Upper lobe of right lung (tissue), 1 donor: Measurements from ENCODE around the gene TRPC1. TPM values are rescaled to one million over a fixed set of nuclear protein-coding genes. Genes with fewer than 3 reads are reported as not detected.

ENCODE experiments used
- ATAC-seq: fragments of 200-7000 bp; cut with Tn5 transposase; one replicate; pipeline ENCODE4 v1.9.1; 2020; ENCODE audit warnings: mild to moderate bottlenecking, moderate library complexity
- DNase-seq: peaks from one replicate; pipeline ENCODE4 v3.0.0-alpha.2; 2020
- H3K27ac ChIP-seq: fragments of 200-600 bp; one replicate; pipeline ENCODE4 v1.8.0; 2022
- H3K27me3 ChIP-seq: fragments of 200-600 bp; one replicate; pipeline ENCODE4 v1.8.0; 2022; ENCODE audit warnings: mild to moderate bottlenecking
- H3K36me3 ChIP-seq: fragments of 200-600 bp; one replicate; pipeline ENCODE4 v1.8.0; 2022
- H3K4me1 ChIP-seq: fragments of 200-600 bp; one replicate; pipeline ENCODE4 v1.8.0; 2022
- H3K4me3 ChIP-seq: fragments of 200-600 bp; one replicate; pipeline ENCODE4 v1.8.0; 2022; ENCODE audit warnings: mild to moderate bottlenecking
- H3K9me3 ChIP-seq: fragments of 200-600 bp; one replicate; pipeline ENCODE4 v1.8.0; 2022
- intact Hi-C: fragments of 100-400 bp; cut with DNase I; formaldehyde crosslinking; loops from one replicate; pipeline ENCODE4 v1.11.0; 2022
- long read RNA-seq: library from polyadenylated mRNA; unstranded; transcript quantifications from one replicate; pipeline ENCODE4 v2.0.0, GENCODE V29; 2021
- total RNA-seq: library from RNA; stranded (reverse); fragmentation: NEBNext Ultra II Directional; extraction: Animal tissue kit (Norgen Biotek cat#: 25700); gene quantifications from one replicate; pipeline ENCODE4 v1.2.1, GENCODE V29; 2021
- TF ChIP-seq, protein P1 (sequence below): fragments of 200-600 bp; IDR thresholded peaks from one replicate; pipeline ENCODE4 v1.8.0; 2022; ENCODE audit warnings: antibody characterized with exemption
- donor health status: DM: no; HTN: yes; CAD: no; lungs with severe emphysema.

TRPC1 gene
- 5.6 TPM for total RNA-seq
- long read RNA-seq, full-length matches to known transcripts, result 3 of 4 reads
- long read RNA-seq, partial matches to known transcripts, result 1 of 4 reads
- long read RNA-seq, other reads (novel, unspliced or antisense), result 0 of 4 reads

- DNase-seq (peak; percentile 82), ATAC-seq (peak; percentile 96)
- no peaks in the 10 kb centered on the region for H3K9me3 ChIP-seq
- intact Hi-C loops, result no loop called here
- peak within 1 kb of the TSS; percentile 65 for H3K4me3 ChIP-seq
- H3K27me3 ChIP-seq, result no peaks in the 10 kb centered on the region
- H3K27ac ChIP-seq, result peak within 1 kb of the TSS; percentile 74
- TF ChIP-seq, protein P1, sequence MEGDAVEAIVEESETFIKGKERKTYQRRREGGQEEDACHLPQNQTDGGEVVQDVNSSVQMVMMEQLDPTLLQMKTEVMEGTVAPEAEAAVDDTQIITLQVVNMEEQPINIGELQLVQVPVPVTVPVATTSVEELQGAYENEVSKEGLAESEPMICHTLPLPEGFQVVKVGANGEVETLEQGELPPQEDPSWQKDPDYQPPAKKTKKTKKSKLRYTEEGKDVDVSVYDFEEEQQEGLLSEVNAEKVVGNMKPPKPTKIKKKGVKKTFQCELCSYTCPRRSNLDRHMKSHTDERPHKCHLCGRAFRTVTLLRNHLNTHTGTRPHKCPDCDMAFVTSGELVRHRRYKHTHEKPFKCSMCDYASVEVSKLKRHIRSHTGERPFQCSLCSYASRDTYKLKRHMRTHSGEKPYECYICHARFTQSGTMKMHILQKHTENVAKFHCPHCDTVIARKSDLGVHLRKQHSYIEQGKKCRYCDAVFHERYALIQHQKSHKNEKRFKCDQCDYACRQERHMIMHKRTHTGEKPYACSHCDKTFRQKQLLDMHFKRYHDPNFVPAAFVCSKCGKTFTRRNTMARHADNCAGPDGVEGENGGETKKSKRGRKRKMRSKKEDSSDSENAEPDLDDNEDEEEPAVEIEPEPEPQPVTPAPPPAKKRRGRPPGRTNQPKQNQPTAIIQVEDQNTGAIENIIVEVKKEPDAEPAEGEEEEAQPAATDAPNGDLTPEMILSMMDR, result no peak
- H3K4me1 ChIP-seq, result no peaks in the 10 kb centered on the region
- H3K36me3 ChIP-seq, result no peaks in the 10 kb centered on the region
Observed at GRCh38 chr3:142723968-142724681, at the start of gene TRPC1. TSS of gene TRPC1 (plus strand) at chr3:142724034. CDS start at chr3:142724560, 526 bp downstream.

DNA sequence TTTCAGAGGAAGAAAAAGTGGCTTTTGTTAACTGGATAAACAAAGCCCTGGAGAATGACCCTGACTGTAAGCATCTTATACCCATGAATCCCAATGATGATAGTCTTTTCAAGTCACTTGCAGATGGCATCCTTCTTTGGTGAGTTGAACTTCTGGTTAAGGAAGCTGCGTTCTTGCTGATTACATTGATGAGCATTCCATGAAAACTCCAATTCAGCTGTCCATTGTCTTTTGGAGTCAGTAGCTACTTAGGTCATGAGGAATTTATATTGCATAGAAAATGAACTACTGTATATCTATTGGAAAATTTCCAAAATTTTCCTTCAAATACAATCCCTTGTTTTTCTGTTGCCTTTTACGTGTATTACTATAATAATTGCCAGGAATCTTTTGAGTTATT is 47.7 kb upstream of the TRPC1 start:
- Histone ChIP-seq H3K27ac (no peak overlapping the region), H3K4me1 (no peaks in the 10 kb centered on the region), H3K27me3 (no peaks in the 10 kb centered on the region), H3K36me3 (no peaks in the 10 kb centered on the region), H3K9me3 (no peaks in the 10 kb centered on the region), H3K4me3 (no peak overlapping the region)
- TF ChIP-seq, protein P1, result no peak
- intact Hi-C loops, result no loop called here
- ATAC-seq, result no peak
- no peak for DNase-seq

DNA sequence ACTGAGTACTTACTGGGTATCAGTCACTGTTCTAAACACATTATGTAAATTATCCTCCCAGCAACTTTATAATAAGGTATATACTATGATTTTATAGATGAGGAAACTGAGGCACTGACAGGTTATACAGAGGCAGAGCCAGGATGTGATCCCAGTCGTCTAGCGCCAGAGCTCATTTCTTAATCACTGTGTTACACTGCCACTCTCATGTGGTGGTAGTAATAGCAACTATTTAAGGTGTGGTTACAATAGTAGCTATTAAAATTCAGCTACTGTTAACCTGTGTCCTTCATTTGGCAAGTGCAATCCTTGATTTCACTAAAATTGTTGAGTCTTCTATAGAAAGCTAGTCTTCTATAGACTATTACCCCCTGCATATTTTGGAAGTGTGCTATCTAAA is 43.1 kb upstream of the TRPC1 start:
- Histone ChIP-seq H3K4me1 (no peaks in the 10 kb centered on the region), H3K27me3 (no peaks in the 10 kb centered on the region), H3K36me3 (no peaks in the 10 kb centered on the region), H3K9me3 (no peaks in the 10 kb centered on the region), H3K4me3 (no peak overlapping the region), H3K27ac (no peak overlapping the region)
- intact Hi-C loops, result no loop called here
- no peak for DNase-seq
- peak; percentile 36 for ATAC-seq
- TF ChIP-seq, protein P1, result no peak

GRCh38 chr3:142690613-142691012 is 33.2 kb upstream of the TRPC1 start:
- no peaks in the 10 kb centered on the region for H3K36me3 ChIP-seq
- no peak for ATAC-seq
- intact Hi-C loops, result no loop called here
- DNase-seq, result no peak
- H3K27ac ChIP-seq, result no peak overlapping the region
- TF ChIP-seq, protein P1, result no peak
- no peaks in the 10 kb centered on the region for H3K9me3 ChIP-seq
- no peaks in the 10 kb centered on the region for H3K4me1 ChIP-seq
- H3K4me3 ChIP-seq, result no peak overlapping the region
- H3K27me3 ChIP-seq, result no peaks in the 10 kb centered on the region

GRCh38 chr3:142691527-142691926 is 32.3 kb upstream of the TRPC1 start:
- Histone ChIP-seq H3K4me3 (no peak overlapping the region), H3K4me1 (no peaks in the 10 kb centered on the region), H3K27me3 (no peaks in the 10 kb centered on the region), H3K9me3 (no peaks in the 10 kb centered on the region), H3K27ac (no peak overlapping the region), H3K36me3 (no peaks in the 10 kb centered on the region)
- DNase-seq, result no peak
- TF ChIP-seq, protein P1, result no peak
- intact Hi-C loops, result no loop called here
- ATAC-seq, result no peak
